Activated gamma-delta T cell treated with Interleukin-2 at 50 U/mL for 16 hours (primary cell): Measurements from ENCODE around the gene TRIM69.
"Not testable (repeated sequence)": the region's sequence is repeated elsewhere in the genome, so short reads cannot be mapped to it uniquely, and the experiment has no call there.

ENCODE experiments used
- DNase-seq: peaks from one replicate; pipeline ENCODE4 v3.0.0-alpha.2; 2020

TRIM69 gene

DNA sequence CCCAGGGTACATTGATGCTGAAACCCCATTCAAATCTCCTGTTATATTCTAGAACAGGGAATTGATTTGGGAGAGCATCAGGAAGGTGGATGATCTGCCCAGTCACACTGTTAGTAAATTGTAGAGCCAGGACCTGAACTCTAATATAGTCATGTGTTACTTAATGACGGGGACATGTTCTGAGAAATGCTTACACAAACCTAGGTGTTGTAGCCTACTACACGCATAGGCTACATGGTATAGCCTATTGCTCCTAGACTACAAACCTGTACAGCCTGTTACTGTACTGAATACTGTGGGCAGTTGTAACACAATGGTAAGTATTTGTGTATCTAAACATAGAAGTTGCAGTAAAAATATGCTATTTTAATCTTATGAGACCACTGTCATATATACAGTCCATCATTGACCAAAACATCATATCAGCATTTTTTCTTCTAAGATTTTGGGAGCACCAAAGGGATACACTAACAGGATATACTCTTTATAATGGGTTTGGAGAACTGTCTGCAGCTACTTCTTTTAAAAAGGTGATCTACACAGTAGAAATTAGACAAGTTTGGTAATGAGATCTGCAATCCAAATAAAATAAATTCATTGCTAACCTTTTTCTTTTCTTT is 19.2 kb upstream of the TRIM69 start:
- no peak for DNase-seq

GRCh38 chr15:44718180-44718926 is 18.0 kb upstream of the TRIM69 start:
- no peak for DNase-seq

DNA sequence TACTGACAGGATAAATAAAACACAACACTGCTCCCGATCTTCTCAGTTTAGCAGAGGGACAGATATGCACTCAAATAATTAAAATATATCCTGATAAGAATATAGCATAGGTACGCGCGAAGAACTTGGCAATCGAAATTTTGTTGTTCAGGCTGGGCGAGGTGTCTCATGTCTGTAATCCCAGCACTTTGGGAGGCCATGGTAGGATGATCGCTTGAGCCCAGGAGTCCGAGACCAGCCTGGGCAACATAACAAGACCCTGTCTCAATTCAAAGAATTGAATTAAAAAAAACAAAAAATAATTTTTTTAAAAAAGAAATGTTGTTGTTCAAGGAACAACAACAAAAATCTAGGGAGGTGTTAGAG is 17.4 kb upstream of the TRIM69 start:
- no peak for DNase-seq

DNA sequence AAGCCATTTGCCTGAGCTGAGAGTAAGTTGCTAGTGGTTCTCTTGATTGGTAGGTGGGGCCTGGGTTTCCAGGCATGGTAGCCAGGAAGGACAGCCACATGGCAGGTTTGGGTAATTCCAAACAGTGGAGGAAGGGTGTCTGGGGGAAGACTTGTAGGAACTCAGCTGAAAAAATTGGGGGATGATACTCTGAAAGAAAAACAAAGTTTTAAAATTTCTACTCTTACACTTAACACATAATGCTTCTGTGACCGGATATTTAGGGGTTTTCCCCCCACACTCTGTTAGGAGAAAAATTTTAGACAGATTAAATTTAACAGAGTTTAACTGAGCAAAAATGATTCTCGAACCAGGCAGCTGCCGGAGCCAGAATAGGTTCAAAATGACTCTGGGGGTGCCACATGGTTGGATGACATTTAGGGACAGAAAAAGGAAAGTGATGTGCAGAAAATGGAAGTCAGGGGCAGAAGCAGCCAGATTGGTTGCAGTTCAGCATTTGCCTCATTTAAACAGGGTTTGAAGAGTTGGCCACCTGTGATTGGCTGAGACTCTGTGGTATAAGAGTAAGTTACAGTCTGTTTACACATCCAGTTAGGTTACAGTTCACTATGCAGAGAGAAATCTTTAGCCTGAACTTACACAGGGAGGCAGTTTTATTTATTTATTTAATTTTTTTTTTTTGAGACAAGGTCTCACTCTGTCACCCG is 16.9 kb upstream of the TRIM69 start:
- no peak for DNase-seq

DNA sequence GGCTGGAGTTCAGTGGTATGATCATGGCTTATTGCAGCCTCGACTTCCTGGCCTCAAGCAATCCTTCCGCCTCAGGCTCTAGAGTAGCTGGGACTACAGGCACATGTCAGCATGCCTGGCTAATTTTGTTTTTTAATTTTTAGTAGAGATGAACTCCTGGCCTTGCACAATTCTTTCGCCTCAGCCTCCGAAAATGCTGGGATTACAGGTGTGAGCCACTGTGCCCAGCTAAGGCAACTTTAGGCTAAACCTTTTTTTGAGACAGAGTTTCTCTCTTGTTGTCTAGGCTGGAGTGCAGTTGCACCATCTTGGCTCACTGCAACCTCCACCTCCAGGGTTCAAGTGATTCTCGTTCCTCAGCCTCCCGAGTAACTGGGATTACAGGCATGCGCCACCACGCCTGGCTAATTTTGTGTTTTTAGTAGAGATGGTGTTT is 16.3 kb upstream of the TRIM69 start:
- not testable (repeated sequence) for DNase-seq

- DNase-seq: no peak
Measured at GRCh38 chr15:44720460-44721176, 15.7 kb upstream of the TRIM69 start.

DNA sequence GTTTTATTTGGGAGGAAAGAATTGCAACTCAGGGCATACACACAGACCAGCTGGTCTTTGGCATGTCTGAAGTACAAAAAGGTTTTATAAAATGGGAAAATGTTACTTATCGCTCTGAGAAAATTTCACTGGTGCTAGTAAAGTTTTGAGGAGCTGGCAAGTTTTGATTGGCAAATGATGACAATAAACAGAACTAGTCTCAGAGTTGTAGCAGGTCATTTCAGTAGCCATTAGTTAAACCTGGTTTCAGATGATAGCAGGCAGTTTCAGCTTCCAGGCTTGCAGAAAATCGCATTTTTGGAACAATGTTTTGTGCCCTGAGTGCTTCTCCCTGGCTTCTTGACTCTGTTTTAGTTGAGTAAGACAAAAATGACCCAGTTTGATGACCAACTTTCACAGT is 14.3 kb upstream of the TRIM69 start:
- DNase-seq: no peak

DNA sequence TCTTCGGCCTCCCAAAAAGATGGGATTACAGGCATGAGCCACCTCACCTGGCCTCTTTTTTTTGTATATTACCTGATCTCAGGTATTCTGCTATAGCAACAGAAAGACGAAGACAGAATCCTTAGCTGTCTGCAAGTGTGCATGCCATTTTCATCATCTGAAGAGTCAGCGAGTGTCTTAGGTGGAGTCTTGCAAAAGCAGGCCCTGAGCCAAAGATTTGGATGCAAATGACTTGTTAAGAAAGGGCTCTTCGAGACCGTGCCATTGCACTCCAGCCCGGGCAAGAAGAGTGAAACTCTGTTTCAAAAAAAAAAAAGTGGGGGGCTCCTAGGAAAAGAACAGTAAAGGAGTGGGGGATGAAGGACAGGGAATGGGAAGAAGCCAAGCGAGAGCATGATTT is 10.2 kb upstream of the TRIM69 start:
- no peak for DNase-seq

DNA sequence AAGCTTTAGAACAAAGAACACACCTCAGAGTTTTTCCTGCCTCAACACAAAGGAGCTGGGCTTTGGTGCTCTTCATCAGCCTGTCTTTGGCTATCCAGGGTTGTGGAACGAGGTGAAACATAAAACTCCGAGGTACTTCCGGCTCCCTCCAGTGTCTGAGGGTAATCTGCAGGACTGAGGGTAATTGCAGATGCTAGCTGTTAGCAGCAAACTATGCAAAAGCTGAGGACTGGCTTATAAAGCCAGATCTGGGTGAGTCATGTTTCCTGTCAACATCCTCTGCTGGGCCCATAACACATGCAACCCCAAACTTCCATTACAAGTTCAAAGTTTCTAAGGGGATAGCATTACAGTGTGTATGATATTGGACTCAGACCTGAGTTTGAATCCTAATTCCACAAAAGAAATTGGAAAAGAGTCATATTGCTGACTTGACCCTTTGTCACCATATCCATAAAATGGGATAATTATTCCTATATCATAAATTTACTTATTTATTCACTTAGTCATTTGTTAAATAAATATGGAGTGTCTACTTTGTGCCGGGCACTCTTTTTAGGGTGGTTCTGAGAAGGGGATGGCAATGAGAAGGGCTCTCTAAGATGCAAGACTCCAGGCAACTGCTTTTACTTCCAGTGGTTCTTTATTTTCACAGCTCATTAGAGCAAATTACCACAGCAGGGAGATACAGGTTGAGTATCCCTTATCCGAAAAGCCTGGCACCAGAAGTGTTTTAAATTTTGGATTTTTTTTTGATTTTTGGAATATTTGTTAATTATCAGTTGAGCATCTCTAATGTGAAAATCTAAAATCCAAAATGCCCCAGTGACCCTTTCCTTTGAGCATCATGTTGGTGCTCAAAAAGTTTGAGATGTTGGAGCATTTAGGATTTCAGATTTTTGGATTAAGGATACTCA is 9.5 kb upstream of the TRIM69 start:
- peak; percentile 75 for DNase-seq

DNA sequence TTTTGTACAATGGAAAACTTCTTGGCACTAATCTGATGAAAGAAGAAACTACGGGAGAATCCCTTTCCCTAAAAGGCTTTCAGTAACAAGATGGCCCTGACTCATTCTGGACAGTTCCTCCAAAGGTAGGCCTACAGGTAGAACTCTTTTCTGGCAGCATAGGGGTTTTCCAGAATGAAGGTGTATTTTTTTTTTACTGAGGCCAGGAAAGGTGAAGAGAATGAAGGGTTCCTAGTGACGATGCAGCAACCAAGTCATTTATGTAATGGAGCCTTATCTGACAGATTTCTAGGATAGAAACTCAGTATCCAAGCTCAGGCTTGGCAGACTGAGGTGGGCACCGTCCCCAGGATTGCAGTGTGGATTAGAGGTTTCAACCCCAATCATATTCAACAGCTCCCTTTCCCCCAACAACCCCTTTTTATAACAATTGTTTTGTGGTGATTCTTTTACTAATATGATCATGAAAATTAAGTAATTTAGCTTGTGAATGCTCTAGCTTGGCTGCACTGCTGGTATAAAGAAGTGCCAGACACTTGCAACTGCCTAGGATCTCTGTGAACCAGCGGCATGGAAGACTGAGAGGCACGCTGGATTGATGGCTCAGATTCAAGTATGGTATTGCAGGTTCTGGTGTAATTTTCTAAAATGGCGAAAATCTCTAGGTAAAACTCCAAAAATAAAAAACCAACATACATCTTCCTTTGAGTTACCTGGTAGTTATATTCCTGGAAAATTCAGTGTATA is 8.7 kb upstream of the TRIM69 start:
- no peak for DNase-seq

GRCh38 chr15:44728232-44728575 is 8.1 kb upstream of the TRIM69 start:
- not testable (repeated sequence) for DNase-seq

- DNase-seq: peak; percentile 90
Measured at GRCh38 chr15:44728576-44729407, 7.5 kb upstream of the TRIM69 start.

- peak; percentile 42 for DNase-seq
Measured at GRCh38 chr15:44729408-44730127, 6.8 kb upstream of the TRIM69 start.

GRCh38 chr15:44734839-44735481 is 1.4 kb upstream of the TRIM69 start:
- DNase-seq: no peak

- DNase-seq: no peak
Measured at GRCh38 chr15:44735482-44736180, 697 bp upstream of the TRIM69 start.

GRCh38 chr15:44738340-44738984 is 2.1 kb downstream of the TRIM69 start:
- no peak for DNase-seq

GRCh38 chr15:44739222-44739847 is 3.0 kb downstream of the TRIM69 start:
- not testable (repeated sequence) for DNase-seq

GRCh38 chr15:44743454-44743853 is 7.1 kb downstream of the TRIM69 start:
- DNase-seq: not testable (repeated sequence)
